Thoracic aorta endothelial cell (primary cell): ENCODE data around the gene S100A9. TPM values are rescaled to one million over a fixed set of nuclear protein-coding genes. Genes with fewer than 3 reads are reported as not detected.

ENCODE experiments used
- small RNA-seq: library from RNA; depleted of rRNA; stranded (forward); fragments of <200 nt; gene quantifications from one replicate; pipeline ENCODE3, GENCODE V24; 2012
- total RNA-seq: library from RNA; depleted of rRNA; stranded (reverse); fragments of >200 nt; gene quantifications from 2 replicates; pipeline ENCODE4 v1.2.3, GENCODE V29; 2012

S100A9 gene
- total RNA-seq = not detected in 2 replicates

DNA sequence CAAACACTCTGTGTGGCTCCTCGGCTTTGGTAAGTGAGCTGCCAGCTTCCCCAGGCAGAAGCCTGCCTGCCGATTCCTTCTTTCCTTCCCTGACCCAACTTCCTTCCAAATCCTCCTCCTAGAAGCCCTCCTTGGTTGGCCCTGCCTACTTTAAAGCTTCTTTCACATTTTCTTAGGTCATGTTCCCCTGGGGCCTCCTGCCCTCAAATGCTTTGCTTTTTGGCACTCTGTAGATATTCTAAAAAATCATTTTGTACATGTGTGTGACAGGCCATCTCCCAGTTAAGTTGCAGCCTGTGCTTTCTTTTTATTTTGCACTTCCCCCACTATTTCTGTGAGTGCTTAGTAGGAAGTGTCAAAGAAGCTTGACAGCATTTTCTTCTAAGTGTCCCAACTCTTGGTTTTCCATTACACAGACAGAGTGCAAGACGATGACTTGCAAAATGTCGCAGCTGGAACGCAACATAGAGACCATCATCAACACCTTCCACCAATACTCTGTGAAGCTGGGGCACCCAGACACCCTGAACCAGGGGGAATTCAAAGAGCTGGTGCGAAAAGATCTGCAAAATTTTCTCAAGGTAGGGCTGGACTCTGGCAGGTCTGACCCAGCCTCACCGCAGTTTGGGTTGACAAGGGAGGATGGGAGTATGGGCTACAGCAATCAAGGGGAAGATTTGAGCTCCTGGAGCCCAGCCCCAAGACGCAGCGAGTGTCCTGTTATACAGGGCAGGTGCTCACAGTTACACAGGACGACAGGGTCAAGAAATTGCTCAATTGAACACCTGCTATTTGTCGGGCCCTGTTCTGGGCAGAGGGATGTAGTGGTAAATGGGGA, at the start of gene S100A9:
Gene S100A9, plus strand, starts transcription at position 2 of the 838 bp plus-strand sequence. Its CDS starts 430 bp downstream, at position 432.

GRCh38 chr1:153312570-153313186, 45.0 kb upstream of the S100A9 start, which contains the start of gene PGLYRP3:
TSS of gene PGLYRP3 (minus strand) at chr1:153312952. CDS start at chr1:153310665, 2,287 bp downstream.

GRCh38 chr1:153348511-153349362, 8.9 kb upstream of the S100A9 start, which contains the start of gene PGLYRP4:
TSS of gene PGLYRP4 (minus strand) at chr1:153348841. CDS start at chr1:153347932, 909 bp downstream.

GRCh38 chr1:153375511-153375910, 17.9 kb downstream of the S100A9 start, which contains the start of gene S100A12:
TSS of gene S100A12 (minus strand) at chr1:153375621. CDS start at chr1:153374592, 1,029 bp downstream.

DNA sequence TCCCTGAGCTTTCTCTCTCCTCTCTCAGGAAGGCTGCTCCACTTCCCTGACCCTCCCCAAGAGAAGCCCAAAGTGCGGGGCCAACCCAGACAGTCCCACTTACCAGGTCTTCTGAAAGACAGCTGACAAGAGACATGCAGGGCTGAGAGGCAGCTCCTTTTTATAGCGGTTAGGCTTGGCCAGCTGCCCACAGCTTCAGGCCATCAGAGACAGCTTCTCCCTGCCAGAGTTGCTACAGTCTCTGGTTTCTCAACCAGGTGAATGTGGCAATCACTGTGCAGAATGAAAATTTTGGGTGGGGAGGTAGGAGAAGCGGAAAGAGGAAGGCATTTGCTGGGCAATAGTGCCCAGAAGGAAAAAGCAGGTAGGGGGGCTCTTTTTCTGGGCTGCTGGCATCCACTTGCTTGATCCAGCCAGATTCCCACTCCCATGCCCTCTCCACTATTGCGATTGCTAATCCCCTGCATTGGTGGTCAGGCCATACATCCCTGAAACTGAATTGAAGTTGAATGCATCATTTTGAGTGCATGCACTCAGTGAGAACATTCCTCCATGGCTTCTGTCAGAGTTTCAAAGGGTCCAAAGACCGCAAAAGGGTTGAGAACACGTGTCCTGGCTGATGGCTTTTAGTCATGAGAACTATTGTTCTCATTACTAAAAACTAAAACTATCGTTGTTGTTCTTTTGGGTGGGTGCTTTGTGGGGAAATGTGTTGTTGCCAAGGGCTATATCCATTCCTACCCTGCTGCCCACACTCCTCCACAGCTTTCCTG, 33.5 kb downstream of the S100A9 start, which contains the start of gene S100A8:
Gene S100A8, minus strand, starts transcription at position 136 of the 773 bp plus-strand sequence. CDS start 538 bp downstream, outside the sequence.

Small RNA genes within 50 kb of the gene (small RNA-seq; reads per million reads assigned to genes)
- not detected for gene RNU6-160P
- not detected for gene S100A15A

Other genes starting within 250 kb of the S100A9 start
- not detected in 2 replicates for gene SPRR2F, start 244.3 kb upstream of the S100A9 start, total RNA-seq
- not detected in 2 replicates for gene SPRR2G, start 207.0 kb upstream of the S100A9 start, total RNA-seq
- gene LELP1, start 154.4 kb upstream of the S100A9 start, total RNA-seq = not detected in 2 replicates
- not detected in 2 replicates for gene PRR9, start 140.3 kb upstream of the S100A9 start, total RNA-seq
- not detected in 2 replicates for gene LORICRIN, start 98.2 kb upstream of the S100A9 start, total RNA-seq
- gene PGLYRP3, start 44.9 kb upstream of the S100A9 start, total RNA-seq = not detected in 2 replicates
- not detected in 2 replicates for gene PGLYRP4, start 9.0 kb upstream of the S100A9 start, total RNA-seq
- gene S100A12, start 17.8 kb downstream of the S100A9 start, total RNA-seq = not detected in 2 replicates
- gene S100A8, start 33.2 kb downstream of the S100A9 start, total RNA-seq = not detected in 2 replicates
- gene S100A7A, start 58.7 kb downstream of the S100A9 start, total RNA-seq = not detected in 2 replicates
- not detected in 2 replicates for gene S100A7, start 102.8 kb downstream of the S100A9 start, total RNA-seq
- 557 and 593 TPM in 2 replicates for gene S100A6, start 178.1 kb downstream of the S100A9 start, total RNA-seq
- not detected in 2 replicates for gene S100A5, start 183.1 kb downstream of the S100A9 start, total RNA-seq
- 1.2 and 2.1 TPM in 2 replicates for gene S100A4, start 188.0 kb downstream of the S100A9 start, total RNA-seq
- gene S100A3, start 191.4 kb downstream of the S100A9 start, total RNA-seq = 0.53 and 0.79 TPM in 2 replicates
- gene S100A2, start 208.0 kb downstream of the S100A9 start, total RNA-seq = 2.4 and 3.1 TPM in 2 replicates